ENCODE data around the gene ANKRD33B.

- no peak for TF ChIP-seq CTCF (conservative IDR thresholded peaks at IDR 0.05 in 1 of 2, IDR thresholded peaks at IDR 0.05 in 1 of 2; ENCODE audit: low read depth in 1 of 2, low read length in 2 of 2)
- no peak for TF ChIP-seq EZH2 (IDR thresholded peaks at IDR 0.05; ENCODE audit: low read length, missing control alignments)
Observed at GRCh38 chr5:10675177-10675700, 111.4 kb downstream of the ANKRD33B start.

Data from fibroblast of lung (primary cell).